Mammary epithelial cell (primary cell): ENCODE data around the gene ABCB8.

Source experiments
- CTCF ChIP-seq, 2 donors: IDR thresholded peaks in 1 of 2; conservative IDR thresholded peaks in 1 of 2; 2 replicates each; pipeline ENCODE4 v1.5.1; 2011 to 2012; ENCODE audit warnings: inconsistent platforms in 2 of 2, low read length in 2 of 2, mild to moderate bottlenecking in 2 of 2, control low read depth in 1 of 2, low read depth in 1 of 2; ENCODE audit not compliant: insufficient read depth in 1 of 2; ENCODE audit errors: extremely low read depth in 1 of 2
- EZH2 ChIP-seq: IDR thresholded peaks from 2 replicates; pipeline ENCODE4 v1.6.1; 2012; ENCODE audit warnings: low read length, inconsistent platforms, borderline replicate concordance

- TF ChIP-seq CTCF (conservative IDR thresholded peaks at IDR 0.05 in 1 of 2, IDR thresholded peaks at IDR 0.05 in 1 of 2; ENCODE audit: extremely low read depth in 1 of 2, insufficient read depth in 1 of 2, low read depth in 1 of 2, low read length in 2 of 2): no peak
- TF ChIP-seq EZH2: no peak
Observed at GRCh38 chr7:151048911-151049463, 20.7 kb downstream of the ABCB8 start.
